Upper lobe of left lung (tissue), 6 donors: Measurements from ENCODE around the gene LCA5L. TPM values are rescaled to one million over a fixed set of nuclear protein-coding genes. Genes with fewer than 3 reads are reported as not detected.

Experiments used
- ATAC-seq, 2 donors: fragments of 200-7000 bp; cut with Tn5 transposase; one replicate each; pipeline ENCODE4 v1.9.1; 2022; ENCODE audit warnings: mild to moderate bottlenecking in 2 of 2, moderate library complexity in 2 of 2; ENCODE audit not compliant: low FRiP score in 2 of 2
- DNase-seq, 2 donors: peaks; one replicate each; pipeline ENCODE4 v3.0.0-alpha.2; 2019 to 2020
- H3K27ac ChIP-seq, 4 donors: fragments of 200-600 bp; sonication (generic); one replicate each; pipeline ENCODE4 v1.5.1; 2016 to 2019
- H3K27me3 ChIP-seq, 4 donors: fragments of 200-600 bp; sonication (generic); one replicate each; pipeline ENCODE4 v1.5.1; 2017 to 2019
- H3K36me3 ChIP-seq, 4 donors: fragments of 200-600 bp; sonication (generic); one replicate each; pipeline ENCODE4 v1.5.1; 2016 to 2019
- H3K4me1 ChIP-seq, 4 donors: fragments of 200-600 bp; sonication (generic); one replicate each; pipeline ENCODE4 v1.5.1; 2018 to 2019
- H3K4me3 ChIP-seq, 4 donors: fragments of 200-600 bp; sonication (generic); one replicate each; pipeline ENCODE4 v1.5.1; 2017 to 2019; ENCODE audit warnings: mild to moderate bottlenecking in 2 of 4, moderate library complexity in 1 of 4
- H3K9me3 ChIP-seq, 4 donors: fragments of 200-600 bp; sonication (generic); one replicate each; pipeline ENCODE4 v1.5.1; 2018 to 2019
- CTCF ChIP-seq, 6 experiments: fragments of 450-650 bp in 4 of 6; fragments of 200-600 bp in 2 of 6; sonication (generic) in 2 of 6; IDR thresholded peaks; one replicate each; pipeline ENCODE4 v1.5.1; 2016 to 2019; ENCODE audit warnings: antibody characterized with exemption in 6 of 6
- EP300 ChIP-seq, 4 donors: sonication (generic); formaldehyde crosslinking; IDR thresholded peaks; one replicate each; pipeline ENCODE4 v1.5.1; 2017; ENCODE audit warnings: antibody characterized with exemption in 4 of 4, control low read depth in 2 of 4
- POLR2A ChIP-seq, 4 donors: fragments of 450-650 bp; IDR thresholded peaks; one replicate each; pipeline ENCODE4 v1.5.1; 2016 to 2017; ENCODE audit warnings: antibody characterized with exemption in 4 of 4, mild to moderate bottlenecking in 2 of 4
- POLR2AphosphoS5 ChIP-seq, 2 donors: sonication (generic); formaldehyde crosslinking; IDR thresholded peaks; one replicate each; pipeline ENCODE4 v1.5.1; 2017; ENCODE audit warnings: antibody characterized with exemption in 2 of 2
- WGBS, 2 donors: methylation state at CpG; one replicate each; pipeline ENCODE4 v1.1.5; 2017 to 2018; 5-methylcytosine and 5-hydroxymethylcytosine counted together
- total RNA-seq, 6 donors: library from RNA; depleted of rRNA in 4 of 6; stranded (reverse); fragments of >200 nt in 4 of 6; gene quantifications; one replicate each; pipeline versions ENCODE4 v1.1.0 to v1.2.1, GENCODE V29; 2016 to 2021
- donor health status: DM: no; HTN: no; CAD: no; lungs with moderate emphysema.
- donor health status: DM: no; HTN: yes; CAD: no; lungs with severe emphysema.

Gene LCA5L
- total RNA-seq, 6 donors from 2014 or later: 1.9 to 16.6 (median 2.5) TPM; not detected in 1

GRCh38 chr21:39397646-39398385 is 47.8 kb downstream of the LCA5L start:
- TF ChIP-seq CTCF (IDR thresholded peaks at IDR 0.05): no peak
- TF ChIP-seq POLR2AphosphoS5 (IDR thresholded peaks at IDR 0.05): no peak
- TF ChIP-seq EP300 (IDR thresholded peaks at IDR 0.05): no peak
- TF ChIP-seq POLR2A (IDR thresholded peaks at IDR 0.05): no peak
- H3K36me3 ChIP-seq: peaks cover 9 to 57% (median 22%) of the 10 kb centered on the region in 4 donors
- no peak overlapping the region for H3K4me3 ChIP-seq
- H3K4me1 ChIP-seq: no peaks in the 10 kb centered on the region
- H3K9me3 ChIP-seq: no peaks in the 10 kb centered on the region
- DNase-seq (no peak), ATAC-seq (no peak)
- H3K27ac ChIP-seq: no peak overlapping the region
- H3K27me3 ChIP-seq: no peaks in the 10 kb centered on the region
- 81 to 83% methylated on average over 10 to 11 of the region's 11 CpGs for WGBS, 2 donors

DNA sequence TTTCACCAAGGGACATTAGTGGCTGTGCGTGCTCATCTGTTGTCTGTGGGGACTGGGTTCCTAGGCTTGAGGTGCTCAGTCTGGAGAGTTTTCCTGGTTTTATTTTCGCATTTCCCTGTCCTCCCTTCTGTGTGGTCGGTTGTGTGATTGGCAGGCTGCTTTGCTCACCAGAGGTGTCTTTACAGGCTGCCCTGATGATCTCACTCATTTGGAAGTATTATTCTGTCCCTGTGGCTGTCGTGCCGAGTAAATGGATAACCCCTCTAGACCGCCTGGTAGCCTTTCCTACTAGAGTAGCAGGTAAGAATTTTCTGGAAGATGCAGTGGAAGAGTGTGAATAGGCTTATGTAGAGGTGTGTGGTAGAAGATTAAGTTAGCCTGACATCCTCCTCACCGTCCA is 52.6 kb downstream of the LCA5L start:
- H3K4me3 ChIP-seq: no peak overlapping the region
- ATAC-seq (no peak), DNase-seq (no peak)
- no peak overlapping the region for H3K27ac ChIP-seq
- H3K27me3 ChIP-seq: no peaks in the 10 kb centered on the region
- peaks cover 13 to 73% (median 34%) of the 10 kb centered on the region in 4 donors for H3K36me3 ChIP-seq
- H3K4me1 ChIP-seq: peaks cover 8 to 14% (median 12%) of the 10 kb centered on the region in 4 donors
- H3K9me3 ChIP-seq: no peaks in the 10 kb centered on the region
- 93 to 96% methylated on average over 7 of the region's 7 CpGs for WGBS, 2 donors
- no peak for TF ChIP-seq POLR2A (IDR thresholded peaks at IDR 0.05)

DNA sequence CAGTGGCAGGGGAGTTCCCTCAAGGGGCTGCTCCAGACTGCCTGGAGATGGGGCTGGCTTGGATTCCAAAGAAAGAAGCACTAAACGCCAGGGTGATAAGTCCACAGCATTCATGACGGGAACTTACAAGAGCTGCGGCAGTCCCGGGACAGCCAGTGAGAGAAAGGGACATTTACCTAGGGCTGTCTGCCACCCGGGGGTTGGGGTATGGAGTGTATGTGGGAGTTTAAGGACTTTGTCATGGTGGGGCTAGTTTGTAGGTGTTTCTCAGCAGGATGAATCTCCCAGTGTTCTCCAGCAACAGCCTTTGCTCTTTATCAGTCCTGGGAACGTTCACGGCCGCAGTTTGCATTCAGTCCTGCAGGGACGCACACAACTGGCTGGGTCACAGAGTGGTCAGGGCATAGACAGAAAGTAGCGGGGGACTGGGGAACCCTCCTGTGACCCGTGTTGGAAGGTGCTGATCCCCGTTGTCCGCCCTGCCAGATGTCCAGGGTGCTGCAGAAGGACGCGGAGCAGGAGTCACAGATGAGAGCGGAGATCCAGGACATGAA is 55.3 kb downstream of the LCA5L start:
- TF ChIP-seq EP300 (IDR thresholded peaks at IDR 0.05) (no peak), POLR2AphosphoS5 (IDR thresholded peaks at IDR 0.05) (no peak)
- Histone ChIP-seq H3K36me3 (peaks cover 13 to 49% (median 27%) of the 10 kb centered on the region in 4 donors), H3K27me3 (no peaks in the 10 kb centered on the region), H3K4me3 (no peak overlapping the region), H3K9me3 (no peaks in the 10 kb centered on the region), H3K27ac (no peak overlapping the region), H3K4me1 (peaks cover 14 to 38% (median 21%) of the 10 kb centered on the region in 4 donors)
- ATAC-seq (no peak), DNase-seq (no peak)
- WGBS, 2 donors: 81 to 87% methylated on average over 11 to 16 of the region's 16 CpGs

DNA sequence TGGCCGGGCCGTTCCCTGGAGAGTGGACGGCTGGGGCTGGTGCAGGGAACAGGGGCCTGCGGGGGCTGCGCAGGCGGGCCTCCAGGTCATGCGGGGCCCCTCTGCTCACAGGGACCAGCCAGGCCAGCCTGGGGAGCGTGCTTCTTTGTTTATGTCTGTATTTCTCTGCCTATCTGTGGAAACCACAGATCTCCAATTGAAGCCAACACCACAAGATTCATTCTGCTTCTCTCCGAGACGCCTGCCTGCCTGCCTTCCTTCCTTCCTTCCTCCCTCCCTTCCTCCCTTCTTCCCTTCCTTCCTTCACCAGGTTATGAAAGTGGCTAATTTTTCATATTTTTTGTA is 56.8 kb downstream of the LCA5L start:
- Histone ChIP-seq H3K4me3 (peak overlapping the region in 3 of 4 donors; percentile 42 to 55 (median 51)), H3K9me3 (no peaks in the 10 kb centered on the region), H3K27ac (peak overlapping the region in 1 of 4 donors; percentile 87), H3K36me3 (peaks cover 13 to 34% (median 22%) of the 10 kb centered on the region in 4 donors), H3K27me3 (no peaks in the 10 kb centered on the region), H3K4me1 (peaks cover 14 to 38% (median 21%) of the 10 kb centered on the region in 4 donors)
- no peak for TF ChIP-seq POLR2AphosphoS5 (IDR thresholded peaks at IDR 0.05)
- TF ChIP-seq POLR2A (IDR thresholded peaks at IDR 0.05): no peak
- TF ChIP-seq CTCF (IDR thresholded peaks at IDR 0.05): no peak
- TF ChIP-seq EP300 (IDR thresholded peaks at IDR 0.05): no peak
- no peak for ATAC-seq
- no peak for DNase-seq
- 5 to 7% methylated on average over 8 to 10 of the region's 10 CpGs for WGBS, 2 donors

GRCh38 chr21:39388038-39388810 is 57.4 kb downstream of the LCA5L start:
- WGBS, 2 donors: 25 to 32% methylated on average over 17 to 30 of the region's 35 CpGs
- H3K27ac ChIP-seq: peak overlapping the region; percentile 45 to 87 (median 72)
- peaks cover 14 to 38% (median 21%) of the 10 kb centered on the region in 4 donors for H3K4me1 ChIP-seq
- H3K4me3 ChIP-seq: peak overlapping the region; percentile 33 to 55 (median 46)
- H3K36me3 ChIP-seq: peaks cover 7 to 29% (median 17%) of the 10 kb centered on the region in 4 donors
- ATAC-seq: peak; percentile 92 to 93
- TF ChIP-seq CTCF (IDR thresholded peaks at IDR 0.05) (peak; percentile 78 to 95 (median 92)), POLR2AphosphoS5 (IDR thresholded peaks at IDR 0.05) (peak in 1 of 2 donors; percentile 25), POLR2A (IDR thresholded peaks at IDR 0.05) (no peak)
- peak; percentile 94 to 99 for DNase-seq
- no peaks in the 10 kb centered on the region for H3K9me3 ChIP-seq
- no peaks in the 10 kb centered on the region for H3K27me3 ChIP-seq
